Karpas-422 (cell line): ENCODE data around the gene ZNF143. TPM values are rescaled to one million over a fixed set of nuclear protein-coding genes. Genes with fewer than 3 reads are reported as not detected.

ENCODE experiments used
- DNase-seq: peaks from one replicate; pipeline ENCODE4 v3.0.0-alpha.2; 2015
- H2AFZ ChIP-seq: fragments of 200-600 bp; sonication (generic); 2 replicates; pipeline ENCODE4 v1.6.1; 2014; ENCODE audit warnings: antibody characterized with exemption, low read length, mixed read lengths
- H3K27ac ChIP-seq: fragments of 200-600 bp; sonication (generic); 2 replicates; pipeline ENCODE4 v1.5.1; 2014; ENCODE audit warnings: mild to moderate bottlenecking, low read length, moderate library complexity
- H3K27me3 ChIP-seq: fragments of 200-600 bp; sonication (generic); 2 replicates; pipeline ENCODE4 v1.6.1; 2014; ENCODE audit warnings: low read length, mixed read lengths
- H3K36me3 ChIP-seq: fragments of 200-600 bp; sonication (generic); 2 replicates; pipeline ENCODE4 v1.6.1; 2014; ENCODE audit warnings: low read length, mixed read lengths; ENCODE audit not compliant: insufficient read depth
- H3K4me1 ChIP-seq: fragments of 200-600 bp; sonication (generic); 2 replicates; pipeline ENCODE4 v1.6.1; 2014; ENCODE audit warnings: mild to moderate bottlenecking, low read length, mixed read lengths
- H3K4me2 ChIP-seq: fragments of 200-600 bp; sonication (generic); 2 replicates; pipeline ENCODE4 v1.6.1; 2014; ENCODE audit warnings: low read length, low read depth, mild to moderate bottlenecking; ENCODE audit not compliant: poor library complexity, severe bottlenecking
- H3K4me3 ChIP-seq: fragments of 200-600 bp; sonication (generic); 2 replicates; pipeline ENCODE4 v1.5.1; 2014; ENCODE audit warnings: mild to moderate bottlenecking, antibody characterized with exemption, low read length, mixed read lengths
- H3K79me2 ChIP-seq: fragments of 200-600 bp; sonication (generic); 2 replicates; pipeline ENCODE4 v1.6.1; 2014; ENCODE audit warnings: mild to moderate bottlenecking, low read length, mixed read lengths
- H3K9ac ChIP-seq: fragments of 200-600 bp; sonication (generic); 2 replicates; pipeline ENCODE4 v1.6.0; 2014; ENCODE audit warnings: low read length
- H3K9me2 ChIP-seq: fragments of 200-600 bp; sonication (generic), shearing (Covaris generic); replicated peaks from 2 replicates; pipeline ENCODE4 v1.6.0; 2014; ENCODE audit warnings: mild to moderate bottlenecking, low read length, moderate library complexity; ENCODE audit not compliant: insufficient read depth
- H3K9me3 ChIP-seq: fragments of 300-700, 200-600 bp; sonication (generic); 2 replicates; pipeline ENCODE4 v1.6.1; 2014; ENCODE audit warnings: low read length, mixed read lengths
- H4K20me1 ChIP-seq: fragments of 200-600 bp; sonication (generic); 2 replicates; pipeline ENCODE4 v1.6.1; 2014; ENCODE audit warnings: mild to moderate bottlenecking, antibody characterized with exemption, low read length, low read depth; ENCODE audit not compliant: insufficient read depth
- total RNA-seq: library from RNA; depleted of rRNA; stranded (reverse); fragments of >200 nt; shearing (Covaris generic); gene quantifications from 2 replicates; pipeline ENCODE4 v1.2.3, GENCODE V29; 2014; ENCODE audit warnings: low replicate concordance

The ZNF143 gene
- total RNA-seq, 1 experiment from 2014 or later = 36.7 TPM

GRCh38 chr11:9571763-9572115 is 110.9 kb downstream of the ZNF143 start:
- peak overlapping the region; percentile 74; the same call in 1 of the 2 replicates for H3K4me3 ChIP-seq
- peaks cover 27% of the 10 kb centered on the region for H3K79me2 ChIP-seq
- DNase-seq = peak; percentile 47
- H3K9me3 ChIP-seq = no peaks in the 10 kb centered on the region
- no peaks in the 10 kb centered on the region for H3K27me3 ChIP-seq
- peak overlapping the region; percentile 97 for H3K27ac ChIP-seq
- H3K9me2 ChIP-seq = no peaks in the 10 kb centered on the region
- peaks cover 70% of the 10 kb centered on the region for H3K4me1 ChIP-seq
- peak overlapping the region; percentile 67 for H3K4me2 ChIP-seq
- H2AFZ ChIP-seq = no peak overlapping the region
- H4K20me1 ChIP-seq = peaks cover 9% of the 10 kb centered on the region
- peak overlapping the region; percentile 69; the same call in 1 of the 2 replicates for H3K9ac ChIP-seq
- peaks cover 22% of the 10 kb centered on the region for H3K36me3 ChIP-seq

GRCh38 chr11:9573052-9573774 is 112.4 kb downstream of the ZNF143 start, which contains the start of gene WEE1:
Gene WEE1, plus strand, starts transcription at chr11:9573670. Its CDS starts 264 bp downstream, at chr11:9573934.
- peaks cover 74% of the 10 kb centered on the region for H3K4me1 ChIP-seq
- no peaks in the 10 kb centered on the region for H3K9me2 ChIP-seq
- H2AFZ ChIP-seq = no peak within 1 kb of the TSS
- no peaks in the 10 kb centered on the region for H3K27me3 ChIP-seq
- peak within 1 kb of the TSS; percentile 98 for H3K4me2 ChIP-seq
- peaks cover 9% of the 10 kb centered on the region for H4K20me1 ChIP-seq
- peaks cover 37% of the 10 kb centered on the region for H3K36me3 ChIP-seq
- peak within 1 kb of the TSS; percentile 97 for H3K27ac ChIP-seq
- peak within 1 kb of the TSS; percentile 93 for H3K4me3 ChIP-seq
- peak within 1 kb of the TSS; percentile 83 for H3K9ac ChIP-seq
- H3K79me2 ChIP-seq = peaks cover 41% of the 10 kb centered on the region
- DNase-seq = peak; percentile 100
- H3K9me3 ChIP-seq = no peaks in the 10 kb centered on the region

DNA sequence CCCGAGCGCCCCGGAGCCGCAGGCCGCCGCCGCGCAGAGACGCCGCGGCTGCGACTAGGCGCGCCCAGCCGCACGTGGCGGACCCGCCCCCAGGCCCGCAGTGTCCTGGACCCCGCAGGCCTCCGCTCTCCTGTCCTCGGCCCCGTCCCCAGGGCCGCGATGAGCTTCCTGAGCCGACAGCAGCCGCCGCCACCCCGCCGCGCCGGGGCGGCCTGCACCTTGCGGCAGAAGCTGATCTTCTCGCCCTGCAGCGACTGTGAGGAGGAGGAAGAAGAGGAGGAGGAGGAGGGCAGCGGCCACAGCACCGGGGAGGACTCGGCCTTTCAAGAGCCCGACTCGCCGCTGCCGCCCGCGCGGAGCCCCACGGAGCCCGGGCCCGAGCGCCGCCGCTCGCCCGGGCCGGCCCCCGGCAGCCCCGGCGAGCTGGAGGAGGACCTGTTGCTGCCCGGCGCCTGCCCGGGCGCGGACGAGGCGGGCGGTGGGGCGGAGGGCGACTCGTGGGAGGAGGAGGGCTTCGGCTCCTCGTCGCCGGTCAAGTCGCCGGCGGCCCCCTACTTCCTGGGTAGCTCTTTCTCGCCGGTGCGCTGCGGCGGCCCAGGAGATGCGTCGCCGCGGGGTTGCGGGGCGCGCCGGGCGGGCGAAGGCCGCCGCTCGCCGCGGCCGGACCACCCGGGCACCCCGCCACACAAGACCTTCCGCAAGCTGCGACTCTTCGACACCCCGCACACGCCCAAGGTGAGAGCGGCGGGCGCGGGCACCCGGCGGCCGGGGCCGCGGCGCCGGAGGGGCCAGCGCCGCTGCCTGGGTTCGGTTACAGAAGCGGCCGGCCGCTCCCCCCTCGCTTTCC is 113.2 kb downstream of the ZNF143 start:
- peaks cover 70% of the 10 kb centered on the region for H3K4me1 ChIP-seq
- peak overlapping the region; percentile 95 for H3K27ac ChIP-seq
- peak overlapping the region; percentile 98 for H3K4me2 ChIP-seq
- peak overlapping the region; percentile 83 for H3K9ac ChIP-seq
- H2AFZ ChIP-seq = no peak overlapping the region
- H4K20me1 ChIP-seq = peaks cover 9% of the 10 kb centered on the region
- no peaks in the 10 kb centered on the region for H3K27me3 ChIP-seq
- peak overlapping the region; percentile 93 for H3K4me3 ChIP-seq
- H3K9me2 ChIP-seq = no peaks in the 10 kb centered on the region
- no peaks in the 10 kb centered on the region for H3K9me3 ChIP-seq
- H3K36me3 ChIP-seq = peaks cover 43% of the 10 kb centered on the region
- peak; percentile 64 for DNase-seq
- H3K79me2 ChIP-seq = peaks cover 47% of the 10 kb centered on the region

DNA sequence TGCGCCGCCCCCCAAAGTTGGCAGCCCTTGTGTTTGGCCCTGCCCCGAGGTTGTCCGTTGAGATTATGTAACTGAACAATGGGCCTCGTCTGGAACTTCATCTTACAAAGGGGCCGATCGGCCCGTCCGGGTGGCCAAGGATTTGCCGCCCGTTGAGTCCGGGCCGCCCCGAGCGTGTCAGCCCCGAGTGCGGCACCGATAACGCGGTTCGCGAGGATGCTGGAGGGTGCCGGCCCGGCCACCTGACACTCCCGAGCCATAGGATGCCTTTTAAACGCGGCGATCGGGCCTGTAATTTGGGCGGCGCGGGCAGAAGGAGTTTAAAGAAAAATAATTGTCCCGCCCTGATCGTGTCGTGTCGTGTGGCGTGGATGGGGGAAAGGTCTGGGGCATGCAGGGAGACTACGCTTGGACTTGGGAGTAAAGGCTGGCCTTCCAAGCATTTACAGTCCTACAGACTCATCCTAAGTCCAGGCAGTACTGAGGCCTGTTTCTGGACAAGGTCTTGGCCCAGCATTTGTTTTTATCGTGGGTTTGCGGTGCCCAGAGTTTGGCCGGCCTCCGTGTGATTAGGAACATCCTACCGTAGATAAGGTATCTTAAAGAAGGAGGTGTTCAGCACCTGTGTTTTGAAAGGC is 113.9 kb downstream of the ZNF143 start:
- H3K9me3 ChIP-seq = no peaks in the 10 kb centered on the region
- peaks cover 50% of the 10 kb centered on the region for H3K36me3 ChIP-seq
- H2AFZ ChIP-seq = no peak overlapping the region
- H3K4me3 ChIP-seq = peak overlapping the region; percentile 93
- peaks cover 55% of the 10 kb centered on the region for H3K79me2 ChIP-seq
- no peaks in the 10 kb centered on the region for H3K9me2 ChIP-seq
- peak overlapping the region; percentile 95 for H3K27ac ChIP-seq
- no peaks in the 10 kb centered on the region for H3K27me3 ChIP-seq
- peak; percentile 65 for DNase-seq
- peaks cover 9% of the 10 kb centered on the region for H4K20me1 ChIP-seq
- peaks cover 65% of the 10 kb centered on the region for H3K4me1 ChIP-seq
- H3K9ac ChIP-seq = peak overlapping the region; percentile 83
- peak overlapping the region; percentile 98 for H3K4me2 ChIP-seq

- H3K27me3 ChIP-seq = no peaks in the 10 kb centered on the region
- H3K9me2 ChIP-seq = no peaks in the 10 kb centered on the region
- H2AFZ ChIP-seq = no peak overlapping the region
- peak overlapping the region; percentile 98 for H3K4me2 ChIP-seq
- H4K20me1 ChIP-seq = peaks cover 9% of the 10 kb centered on the region
- peak; percentile 84 for DNase-seq
- H3K4me1 ChIP-seq = peaks cover 57% of the 10 kb centered on the region
- peak overlapping the region; percentile 95 for H3K27ac ChIP-seq
- H3K36me3 ChIP-seq = peaks cover 57% of the 10 kb centered on the region
- peak overlapping the region; percentile 93 for H3K4me3 ChIP-seq
- peaks cover 59% of the 10 kb centered on the region for H3K79me2 ChIP-seq
- H3K9ac ChIP-seq = peak overlapping the region; percentile 83
- no peaks in the 10 kb centered on the region for H3K9me3 ChIP-seq
Observed at GRCh38 chr11:9575260-9576240, 114.7 kb downstream of the ZNF143 start.

DNA sequence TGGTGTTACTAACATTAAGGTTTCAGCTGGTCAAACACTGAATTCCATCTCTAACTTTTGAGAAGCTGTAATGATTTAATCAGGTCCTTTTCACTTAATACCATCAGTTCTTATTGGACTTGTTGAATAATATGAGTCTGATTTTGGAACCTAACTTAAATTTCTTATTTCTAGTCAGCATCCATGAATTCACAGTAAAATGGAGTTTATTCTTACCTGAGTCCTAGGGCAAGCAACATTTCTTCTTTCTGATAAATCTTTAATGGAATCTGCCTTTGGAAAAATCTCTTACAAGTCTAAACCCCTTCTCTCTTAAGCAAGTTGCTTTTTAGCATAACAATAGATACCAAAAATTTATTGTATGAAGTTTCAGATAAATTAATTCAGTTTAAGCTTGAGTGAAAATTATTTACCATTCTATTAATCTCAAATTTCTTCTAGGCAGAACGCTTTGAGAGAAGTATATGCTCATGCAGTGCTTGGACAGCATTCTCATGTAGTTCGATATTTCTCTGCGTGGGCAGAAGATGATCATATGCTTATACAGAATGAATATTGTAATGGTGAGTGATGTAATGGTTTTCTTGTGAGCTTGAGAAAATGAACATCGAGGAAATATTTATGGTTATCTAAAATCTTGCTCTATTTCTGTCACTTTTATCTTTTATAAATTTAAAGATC is 116.0 kb downstream of the ZNF143 start:
- H3K36me3 ChIP-seq = peaks cover 70% of the 10 kb centered on the region
- H3K79me2 ChIP-seq = peaks cover 72% of the 10 kb centered on the region
- H3K27me3 ChIP-seq = no peaks in the 10 kb centered on the region
- H3K9me3 ChIP-seq = no peaks in the 10 kb centered on the region
- no peak overlapping the region for H2AFZ ChIP-seq
- H4K20me1 ChIP-seq = peaks cover 9% of the 10 kb centered on the region
- DNase-seq = no peak
- no peaks in the 10 kb centered on the region for H3K9me2 ChIP-seq
- H3K27ac ChIP-seq = peak overlapping the region; percentile 95
- peaks cover 47% of the 10 kb centered on the region for H3K4me1 ChIP-seq
- peak overlapping the region; percentile 83 for H3K9ac ChIP-seq
- peak overlapping the region; percentile 93 for H3K4me3 ChIP-seq
- peak overlapping the region; percentile 98 for H3K4me2 ChIP-seq

DNA sequence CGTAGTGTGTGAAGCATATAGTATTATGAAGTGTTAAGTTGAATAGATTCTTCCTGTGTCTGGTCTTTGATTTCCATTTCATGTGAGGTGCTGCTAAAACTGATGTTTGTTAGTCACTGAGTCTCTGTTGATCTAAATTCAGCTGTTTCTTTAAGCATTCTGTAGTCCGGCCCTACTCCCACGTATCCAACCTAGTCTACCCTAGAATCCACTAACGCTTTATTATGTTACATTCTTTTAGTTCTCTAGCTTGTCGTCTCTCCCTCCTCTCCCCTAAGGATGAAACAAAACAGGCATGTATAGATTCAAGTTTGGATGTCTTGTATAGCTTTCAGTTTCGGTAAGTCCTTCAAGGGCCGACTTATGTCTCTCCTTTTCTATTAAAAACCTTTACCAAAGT is 116.7 kb downstream of the ZNF143 start:
- H3K4me1 ChIP-seq = peaks cover 42% of the 10 kb centered on the region
- H3K4me3 ChIP-seq = peak overlapping the region; percentile 93
- no peaks in the 10 kb centered on the region for H3K9me2 ChIP-seq
- H3K36me3 ChIP-seq = peaks cover 76% of the 10 kb centered on the region
- no peak for DNase-seq
- no peak overlapping the region for H2AFZ ChIP-seq
- no peaks in the 10 kb centered on the region for H3K27me3 ChIP-seq
- peak overlapping the region; percentile 10; the same call in 1 of the 2 replicates for H3K9ac ChIP-seq
- peak overlapping the region; percentile 95 for H3K27ac ChIP-seq
- H3K9me3 ChIP-seq = no peaks in the 10 kb centered on the region
- H4K20me1 ChIP-seq = peaks cover 9% of the 10 kb centered on the region
- peaks cover 79% of the 10 kb centered on the region for H3K79me2 ChIP-seq
- peak overlapping the region; percentile 98 for H3K4me2 ChIP-seq
